ENCODE measurements around the gene PGC. TPM values are rescaled to one million over a fixed set of nuclear protein-coding genes. Genes with fewer than 3 reads are reported as not detected.

The PGC gene
- total RNA-seq, 3 donors from 2014 or later, result not detected

GRCh38 chr6:41746107-41746506, 1.1 kb downstream of the PGC start:
- no peak overlapping the region for H3K4me3 ChIP-seq
- ATAC-seq, result no peak
- intact Hi-C loops (cut with DNase I, micrococcal nuclease), result no loop called here

GRCh38 chr6:41744236-41744787, 2.9 kb downstream of the PGC start:
- H3K4me3 ChIP-seq, result no peak overlapping the region
- DNase-seq (no peak), ATAC-seq (no peak)
- no peaks in the 10 kb centered on the region for H3K9me3 ChIP-seq
- TF ChIP-seq CTCF (IDR thresholded peaks at IDR 0.05), result no peak
- H3K36me3 ChIP-seq (ENCODE audit: low read depth), result no peaks in the 10 kb centered on the region
- H3K4me1 ChIP-seq (ENCODE audit: low read depth), result peaks cover 12% of the 10 kb centered on the region
- intact Hi-C loops (cut with DNase I, micrococcal nuclease), result no loop called here

More at GRCh38 chr6:41746107-41746506, 1.1 kb downstream of the PGC start:
- no peaks in the 10 kb centered on the region for H3K36me3 ChIP-seq (ENCODE audit: low read depth)
- peaks cover 7% of the 10 kb centered on the region for H3K4me1 ChIP-seq (ENCODE audit: low read depth)
- no peaks in the 10 kb centered on the region for H3K9me3 ChIP-seq
- TF ChIP-seq CTCF (IDR thresholded peaks at IDR 0.05), result no peak
- DNase-seq, result no peak

- no peak for DNase-seq
- TF ChIP-seq CTCF (IDR thresholded peaks at IDR 0.05), result no peak
- no peaks in the 10 kb centered on the region for H3K9me3 ChIP-seq
- no peak for ATAC-seq
- H3K36me3 ChIP-seq (ENCODE audit: low read depth), result no peaks in the 10 kb centered on the region
- peaks cover 12% of the 10 kb centered on the region for H3K4me1 ChIP-seq (ENCODE audit: low read depth)
- intact Hi-C loops (cut with DNase I, micrococcal nuclease), result no loop called here
- no peak overlapping the region for H3K4me3 ChIP-seq
Observed at GRCh38 chr6:41743406-41744235, 3.6 kb downstream of the PGC start.

DNA sequence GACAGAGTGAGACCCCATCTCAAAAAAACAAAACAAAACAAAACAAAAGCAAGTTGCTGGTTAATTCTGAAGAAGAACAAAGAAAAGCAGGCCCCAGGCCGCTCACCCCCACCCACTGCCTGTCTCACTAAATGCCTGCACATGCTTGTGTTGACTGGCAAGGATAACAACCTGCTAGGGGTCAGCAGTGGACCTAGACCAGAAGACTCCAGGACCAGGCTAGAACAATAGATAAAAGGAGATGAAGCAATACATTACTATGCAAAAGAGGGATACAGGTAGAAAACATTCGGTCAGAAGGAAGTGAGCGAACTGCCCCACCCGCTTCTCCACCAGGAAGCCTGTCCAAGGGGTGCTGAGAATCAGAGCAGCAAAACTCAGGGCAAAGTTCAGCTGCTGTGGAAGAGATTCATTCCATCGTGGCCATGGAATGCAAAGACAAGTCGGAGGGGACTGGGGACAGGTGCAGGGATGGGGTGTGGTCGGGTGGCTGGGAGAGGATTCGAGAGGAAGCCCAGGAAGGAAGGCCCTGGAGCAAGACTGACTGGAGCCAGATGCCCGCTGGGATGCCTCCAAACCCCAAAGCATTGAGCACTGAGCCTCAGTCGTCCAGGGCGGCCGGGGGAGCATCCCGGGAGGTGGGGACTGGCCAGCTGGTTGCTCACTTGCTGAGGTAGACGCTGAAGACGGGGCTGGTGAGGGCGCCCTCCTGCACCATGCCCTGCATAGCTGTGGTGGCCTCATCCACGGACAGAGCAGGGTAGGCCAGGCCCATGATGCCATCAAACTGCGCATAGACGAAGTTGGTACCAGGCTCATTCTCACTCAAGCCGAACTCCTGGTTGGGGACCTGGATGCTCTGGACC, 5.3 kb downstream of the PGC start:
- no peak for TF ChIP-seq CTCF (IDR thresholded peaks at IDR 0.05)
- no peaks in the 10 kb centered on the region for H3K9me3 ChIP-seq
- ATAC-seq, result peak; percentile 88
- peak; percentile 76 to 82 (median 80) for DNase-seq
- peak overlapping the region; percentile 3 for H3K4me3 ChIP-seq
- intact Hi-C loops (cut with DNase I, micrococcal nuclease), result no loop called here
- H3K4me1 ChIP-seq (ENCODE audit: low read depth), result peaks cover 12% of the 10 kb centered on the region
- no peaks in the 10 kb centered on the region for H3K36me3 ChIP-seq (ENCODE audit: low read depth)

DNA sequence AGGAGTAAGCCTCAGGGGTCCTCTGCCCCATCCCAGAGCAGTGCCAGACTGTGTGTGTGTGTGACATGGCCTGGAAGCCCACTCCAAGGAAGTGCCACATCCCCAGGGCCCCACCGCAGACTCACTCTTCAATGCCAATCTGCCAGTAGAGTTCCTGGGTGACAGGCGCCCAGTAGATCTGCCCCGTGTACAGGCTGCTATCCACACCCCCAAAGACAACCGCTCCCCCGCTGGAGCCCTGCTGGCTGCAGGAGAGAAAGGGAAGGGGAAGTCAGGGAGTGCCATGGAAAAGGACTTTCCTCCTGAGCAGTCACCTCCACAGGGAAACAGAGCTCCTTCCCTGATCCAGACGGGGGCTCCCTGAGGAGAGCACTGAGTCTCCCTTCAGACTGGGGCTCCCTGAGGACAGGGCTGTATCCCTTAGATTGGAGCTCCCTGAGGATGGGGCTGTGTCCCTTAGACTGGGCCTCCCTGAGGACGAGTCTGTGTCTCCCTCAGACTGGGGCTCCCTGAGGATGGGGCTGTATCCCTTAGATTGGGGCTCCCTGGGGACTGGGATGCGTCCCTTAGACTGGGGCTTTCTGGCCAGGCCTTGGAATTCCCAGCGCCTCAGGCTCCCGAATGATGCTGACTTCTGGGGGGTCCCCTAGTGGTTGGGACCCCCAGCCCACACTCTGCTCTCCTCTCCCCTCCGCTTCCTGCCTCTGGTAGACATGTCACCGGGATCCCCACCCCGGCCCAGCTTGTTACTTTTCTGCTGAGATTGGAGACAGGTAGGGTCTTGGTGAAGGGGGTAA, 6.6 kb downstream of the PGC start:
- no peaks in the 10 kb centered on the region for H3K36me3 ChIP-seq (ENCODE audit: low read depth)
- no peaks in the 10 kb centered on the region for H3K9me3 ChIP-seq
- peak in 2 of 3 donors; percentile 48 to 67 for DNase-seq
- H3K4me1 ChIP-seq (ENCODE audit: low read depth), result peaks cover 18% of the 10 kb centered on the region
- no peak overlapping the region for H3K4me3 ChIP-seq
- TF ChIP-seq CTCF (IDR thresholded peaks at IDR 0.05), result no peak
- intact Hi-C loops (cut with DNase I, micrococcal nuclease), result no loop called here
- ATAC-seq, result peak; percentile 5
